Endothelial cell of umbilical vein (primary cell): ENCODE results near the gene PRRX2. TPM values are rescaled to one million over a fixed set of nuclear protein-coding genes. Genes with fewer than 3 reads are reported as not detected.

ENCODE experiments used
- BruUV-seq: library from RNA; stranded (reverse); fragments of 400-500 nt; replicated peaks from 2 replicates; lab custom pipeline; 2021; lab: Mats Ljungman, UMichigan
- CTCF ChIA-PET: fragments of 300-600, 350-600 bp; sonication (Branson Sonifier 250); formaldehyde crosslinking; loops from one replicate; lab custom pipeline; 2021; ENCODE audit warnings: antibody characterized with exemption, inconsistent platforms; lab: Charles Lee
- POLR2A ChIA-PET: fragments of 300-600, 350-600 bp; sonication (Branson Sonifier 250); formaldehyde crosslinking; loops from one replicate; lab custom pipeline; 2021; ENCODE audit warnings: antibody characterized with exemption, inconsistent platforms; lab: Charles Lee
- DNase-seq: peaks from one replicate; pipeline ENCODE4 v3.0.0-alpha.2; 2011; ENCODE audit warnings: low read depth, low spot score
- FAIRE-seq: peaks from 2 replicates; lab custom pipeline; 2011; peaks lifted over from hg19 to GRCh38; lab: Jason Lieb, UNC
- H2AFZ ChIP-seq: 2 replicates; pipeline ENCODE4 v1.6.0; 2012; ENCODE audit warnings: low read depth, low read length, control low read depth, inconsistent platforms
- H3K27ac ChIP-seq: 2 replicates; pipeline ENCODE4 v1.5.1; 2011; ENCODE audit warnings: low read depth, mild to moderate bottlenecking, control low read depth, low read length, moderate library complexity; ENCODE audit not compliant: insufficient read depth
- H3K27me3 ChIP-seq, 2 experiments: 2 replicates each; pipeline versions ENCODE4 v1.6.0 to v1.6.1; 2011; ENCODE audit warnings: low read length in 2 of 2, mixed read lengths in 1 of 2; ENCODE audit not compliant: control insufficient read depth in 2 of 2, insufficient read depth in 2 of 2
- H3K36me3 ChIP-seq, 2 experiments: 2 replicates in 1 of 2; 3 replicates in 1 of 2; pipeline ENCODE4 v1.5.1; 2011; ENCODE audit warnings: low read length in 2 of 2, mild to moderate bottlenecking in 1 of 2, moderate library complexity in 1 of 2; ENCODE audit not compliant: control insufficient read depth in 2 of 2, insufficient read depth in 2 of 2; ENCODE audit errors: extremely low read depth in 1 of 2
- H3K4me1 ChIP-seq: 3 replicates; pipeline ENCODE4 v1.5.1; 2011; ENCODE audit warnings: mild to moderate bottlenecking, low read length; ENCODE audit not compliant: control insufficient read depth, insufficient read depth; ENCODE audit errors: extremely low read depth
- H3K4me2 ChIP-seq: 2 replicates; pipeline ENCODE4 v1.6.1; 2011; ENCODE audit warnings: low read length, control low read depth, mixed read lengths; ENCODE audit not compliant: insufficient read depth
- H3K4me3 ChIP-seq, 3 experiments: fragments of 200-600 bp in 1 of 3; sonication (generic), shearing (Covaris generic) in 1 of 3; replicated peaks in 1 of 3; 2 replicates each; pipeline ENCODE4 v1.5.1; 2011 to 2016; ENCODE audit warnings: control low read depth in 3 of 3, low read length in 3 of 3, mild to moderate bottlenecking in 2 of 3, inconsistent platforms in 1 of 3, low read depth in 1 of 3, moderate library complexity in 1 of 3; ENCODE audit not compliant: insufficient read depth in 1 of 3
- H3K79me2 ChIP-seq: 2 replicates; pipeline ENCODE4 v1.6.0; 2012; ENCODE audit warnings: low read length, inconsistent platforms; ENCODE audit not compliant: control insufficient read depth, insufficient read depth
- H3K9ac ChIP-seq: replicated peaks from 2 replicates; pipeline ENCODE3; 2011; ENCODE audit warnings: low read length, control low read depth; ENCODE audit not compliant: insufficient read depth; ENCODE audit errors: extremely low read depth
- H3K9me1 ChIP-seq: replicated peaks from 3 replicates; pipeline ENCODE4 v1.6.0; 2011; ENCODE audit warnings: mild to moderate bottlenecking, low read length; ENCODE audit not compliant: control insufficient read depth, insufficient read depth; ENCODE audit errors: extremely low read depth
- H3K9me3 ChIP-seq: replicated peaks from 2 replicates; pipeline ENCODE4 v1.5.1; 2012; ENCODE audit warnings: low read length, inconsistent platforms; ENCODE audit not compliant: control insufficient read depth, insufficient read depth
- H4K20me1 ChIP-seq: replicated peaks from 2 replicates; pipeline ENCODE3; 2011; ENCODE audit warnings: mild to moderate bottlenecking, low read length; ENCODE audit not compliant: control insufficient read depth, insufficient read depth; ENCODE audit errors: extremely low read depth
- CTCF ChIP-seq, 2 donors: IDR thresholded peaks; 1 replicate in 1 of 2; 2 replicates in 1 of 2; pipeline ENCODE4 v1.5.1; 2011; ENCODE audit warnings: low read length in 2 of 2, mild to moderate bottlenecking in 2 of 2, moderate library complexity in 2 of 2, control low read depth in 1 of 2, inconsistent platforms in 1 of 2, low read depth in 1 of 2; ENCODE audit not compliant: insufficient read depth in 1 of 2; ENCODE audit errors: extremely low read depth in 1 of 2
- EZH2 ChIP-seq: IDR thresholded peaks from 2 replicates; pipeline ENCODE4 v1.6.1; 2012; ENCODE audit warnings: borderline replicate concordance, low read depth, mild to moderate bottlenecking, moderate library complexity, low read length, inconsistent platforms; ENCODE audit not compliant: severe bottlenecking
- FOS ChIP-seq: IDR thresholded peaks from 2 replicates; pipeline ENCODE4 v1.6.1; 2011; ENCODE audit warnings: mild to moderate bottlenecking, low read length, moderate library complexity, borderline replicate concordance; ENCODE audit not compliant: insufficient read depth
- GATA2 ChIP-seq: IDR thresholded peaks from 2 replicates; pipeline ENCODE4 v1.7.0; 2011; ENCODE audit warnings: low read depth, mild to moderate bottlenecking, moderate library complexity, mixed read lengths, low read length; ENCODE audit not compliant: insufficient read length, insufficient read depth
- JUN ChIP-seq: IDR thresholded peaks from 2 replicates; pipeline ENCODE4 v1.6.1; 2011; ENCODE audit warnings: borderline replicate concordance, low read depth; ENCODE audit not compliant: insufficient read length, insufficient read depth
- MAX ChIP-seq: IDR thresholded peaks from 2 replicates; pipeline ENCODE4 v1.6.1; 2011; ENCODE audit not compliant: insufficient read depth, insufficient read length
- MYC ChIP-seq: IDR thresholded peaks from one replicate; pipeline ENCODE4 v1.6.1; 2011; ENCODE audit warnings: mild to moderate bottlenecking, low read depth, low read length
- POLR2A ChIP-seq: IDR thresholded peaks from 2 replicates; pipeline ENCODE4 v1.6.1; 2012; ENCODE audit warnings: low read depth, mild to moderate bottlenecking, control low read depth, low read length
- POLR2AphosphoS5 ChIP-seq: IDR thresholded peaks from 2 replicates; pipeline ENCODE4 v1.6.1; 2012; ENCODE audit warnings: low read depth, mild to moderate bottlenecking, control low read depth, low read length, moderate library complexity; ENCODE audit not compliant: insufficient read depth
- dilution Hi-C: fragments of 300-500 bp; cut with MboI; formaldehyde crosslinking; loops from one replicate; pipeline ENCODE4 v1.15.0; 2019; ENCODE audit warnings: low sequenced_read_pairs; ENCODE audit not compliant: extremely low pct_ligation_motif_present
- intact Hi-C: fragments of 100-400 bp; cut with micrococcal nuclease; formaldehyde crosslinking; loops from one replicate; pipeline ENCODE4 v1.10.0; 2022
- polyA plus RNA-seq, 4 experiments: library from polyadenylated mRNA; depleted of rRNA in 3 of 4; stranded (reverse) in 3 of 4; unstranded in 1 of 4; fragments of >200 nt; gene quantifications; 2 replicates each; pipeline versions ENCODE4 v1.2.1 to v1.2.3, GENCODE V29; 2011 to 2012; ENCODE audit warnings: missing spikeins in 1 of 4
- total RNA-seq: library from RNA; stranded (reverse); gene quantifications from 2 replicates; pipeline ENCODE4 v1.2.3, GENCODE V29; 2021

Gene PRRX2
- total and polyA plus RNA-seq, 2 donors (not counting 3 experiments of a cell fraction or from before 2014, with no cell fraction given) = 0.19 to 0.77 TPM

GRCh38 chr9:129676287-129676686 lies 10.8 kb downstream of the PRRX2 start:
- Histone ChIP-seq H3K79me2 (no peaks in the 10 kb centered on the region), H3K4me1 (no peaks in the 10 kb centered on the region), H3K27ac (no peak overlapping the region), H3K4me3 (no peak overlapping the region), H3K4me2 (no peak overlapping the region), H3K27me3 (peaks cover 0 to 1% of the 10 kb centered on the region in 2 experiments), H3K9me1 (no peaks in the 10 kb centered on the region), H4K20me1 (no peaks in the 10 kb centered on the region), H3K36me3 (no peaks in the 10 kb centered on the region), H3K9ac (no peak overlapping the region), H3K9me3 (no peaks in the 10 kb centered on the region), H2AFZ (no peak overlapping the region)
- no peak for DNase-seq
- dilution Hi-C loops (no loop called here), intact Hi-C loops (no loop called here)
- POLR2A ChIA-PET = no interaction called here
- BruUV-seq = no TSS peak
- TF ChIP-seq POLR2AphosphoS5 (no peak), CTCF (IDR thresholded peaks at IDR 0.05; ENCODE audit: extremely low read depth in 1 of 2, insufficient read depth in 1 of 2, low read depth in 1 of 2, low read length in 2 of 2) (no peak), POLR2A (no peak), EZH2 (no peak), GATA2 (no peak), FOS (no peak), MAX (no peak), JUN (no peak), MYC (no peak)
- CTCF ChIA-PET = interaction anchor here (0.6 to 1.5 kb wide), 3 partner anchors 9 to 61 kb away, joined by 3 to 4 read pairs (median 3); no protein-coding TSS in a partner anchor
- no peak for FAIRE-seq
